Effector CD4-positive, alpha-beta T cell (primary cell): ENCODE measurements around the gene CFAP100. TPM values are rescaled to one million over a fixed set of nuclear protein-coding genes. Genes with fewer than 3 reads are reported as not detected.

Experiments
- DNase-seq: peaks from one replicate; pipeline ENCODE4 v3.0.0-alpha.2; 2020
- total RNA-seq: gene quantifications from one replicate; lab custom pipeline; 2026; lab: John Stamatoyannopoulos, UW

CFAP100 gene
- not detected for total RNA-seq

- DNase-seq: no peak
Measured at GRCh38 chr3:126394179-126394976, at the start of gene CFAP100. TSS of gene CFAP100 (plus strand) at chr3:126394909. CDS start at chr3:126396001, 1,092 bp downstream.

DNA sequence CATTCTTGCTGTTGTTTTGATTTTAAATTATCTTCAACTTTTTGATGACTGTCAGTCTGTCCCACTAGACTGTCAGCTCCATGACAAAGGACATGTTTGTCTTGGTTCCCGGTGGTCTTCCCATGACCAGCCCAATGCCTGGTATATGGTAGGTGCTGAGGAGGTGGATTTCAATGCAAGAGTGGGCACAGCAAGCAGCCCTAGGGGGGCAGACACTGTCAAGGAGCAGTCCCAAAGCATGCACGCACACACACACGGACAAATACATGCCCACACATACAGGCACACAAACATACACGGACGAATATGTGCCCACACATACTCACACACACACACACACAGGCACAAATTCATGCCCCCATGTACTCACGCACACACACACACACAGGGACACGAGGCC lies 49.5 kb upstream of the CFAP100 start:
- no peak for DNase-seq

GRCh38 chr3:126345641-126346460 lies 48.9 kb upstream of the CFAP100 start:
- no peak for DNase-seq

DNA sequence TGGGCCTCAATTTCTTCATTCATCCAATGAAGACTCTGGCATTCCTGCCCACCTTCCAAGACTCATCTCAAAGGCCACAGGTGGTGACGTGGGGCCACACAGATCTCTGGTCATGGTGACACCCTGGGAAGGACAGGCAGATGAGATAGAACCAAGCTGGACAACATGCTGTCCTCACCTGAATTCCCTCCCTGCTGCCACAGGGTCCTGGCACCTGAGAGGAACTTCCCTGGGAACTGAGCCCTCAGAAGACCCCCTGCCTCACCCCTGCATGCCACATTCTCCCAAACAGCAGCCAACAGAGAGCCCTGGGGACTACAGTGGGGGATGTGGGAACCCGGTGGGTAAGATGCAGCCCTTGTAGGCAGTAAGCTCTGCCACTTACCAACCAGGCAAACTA lies 48.2 kb upstream of the CFAP100 start:
- DNase-seq: no peak

- DNase-seq: no peak
Measured at GRCh38 chr3:126347543-126348161, 47.1 kb upstream of the CFAP100 start.

DNA sequence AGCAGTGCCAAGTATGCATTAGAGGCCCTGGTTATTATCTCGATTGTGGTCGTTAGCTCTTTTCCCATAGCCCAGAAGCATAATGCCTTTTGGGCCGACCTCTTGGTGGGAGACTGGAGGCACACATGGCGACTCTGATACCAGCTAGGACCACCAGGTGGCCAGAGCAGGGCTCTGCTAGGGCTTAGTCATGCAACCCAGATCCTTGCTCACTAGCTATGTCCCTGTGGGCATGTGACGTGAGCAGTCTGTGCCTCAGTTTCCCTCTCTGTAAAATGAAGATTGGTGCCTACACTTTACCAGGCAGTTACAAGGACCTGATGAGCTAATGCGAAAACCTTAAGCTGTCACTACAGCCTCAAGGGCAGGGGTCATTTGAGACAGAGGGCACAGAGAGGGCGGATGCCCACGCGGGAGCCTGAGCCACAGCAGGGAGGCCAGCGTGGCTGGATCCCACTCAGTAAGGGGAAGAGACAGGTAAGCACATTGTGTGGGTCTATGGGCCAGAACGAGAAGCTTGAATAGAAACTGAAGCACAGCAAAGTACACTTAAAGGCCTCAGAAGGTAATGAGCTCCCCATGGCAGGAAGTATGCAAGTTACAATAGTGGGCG lies 46.3 kb upstream of the CFAP100 start:
- DNase-seq: no peak

GRCh38 chr3:126349071-126349470 lies 45.6 kb upstream of the CFAP100 start:
- DNase-seq: no peak

- no peak for DNase-seq
Measured at GRCh38 chr3:126349611-126350501, 44.9 kb upstream of the CFAP100 start.

DNA sequence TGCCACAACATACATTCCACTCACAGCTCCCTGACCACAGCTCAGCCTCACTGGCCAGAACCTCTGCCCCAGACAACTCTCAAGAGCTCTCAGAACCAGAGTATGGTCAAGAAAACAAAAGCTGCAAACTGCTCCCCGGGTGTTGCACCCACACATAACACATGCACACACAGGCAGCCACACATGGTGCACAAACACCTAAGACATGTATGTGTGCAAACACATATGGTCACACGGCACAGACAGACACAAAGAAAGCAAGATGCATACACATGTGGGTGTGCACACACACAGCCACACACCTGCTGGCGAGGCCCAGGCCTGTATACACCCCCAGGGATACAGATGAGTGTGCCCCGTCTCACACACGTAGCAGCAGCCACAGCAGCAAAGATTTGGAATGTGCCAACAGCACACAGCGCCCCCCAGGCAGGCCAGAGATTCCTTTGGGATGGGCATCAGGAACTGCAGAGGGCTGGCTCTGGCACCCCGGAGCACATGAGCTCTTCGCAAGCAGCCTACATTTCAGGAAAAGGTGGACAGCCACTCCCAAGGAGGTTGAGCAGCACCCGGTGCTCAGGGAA lies 44.1 kb upstream of the CFAP100 start:
- no peak for DNase-seq

- no peak for DNase-seq
Measured at GRCh38 chr3:126351086-126351770, 43.5 kb upstream of the CFAP100 start.

- no peak for DNase-seq
Measured at GRCh38 chr3:126351771-126352475, 42.8 kb upstream of the CFAP100 start.

DNA sequence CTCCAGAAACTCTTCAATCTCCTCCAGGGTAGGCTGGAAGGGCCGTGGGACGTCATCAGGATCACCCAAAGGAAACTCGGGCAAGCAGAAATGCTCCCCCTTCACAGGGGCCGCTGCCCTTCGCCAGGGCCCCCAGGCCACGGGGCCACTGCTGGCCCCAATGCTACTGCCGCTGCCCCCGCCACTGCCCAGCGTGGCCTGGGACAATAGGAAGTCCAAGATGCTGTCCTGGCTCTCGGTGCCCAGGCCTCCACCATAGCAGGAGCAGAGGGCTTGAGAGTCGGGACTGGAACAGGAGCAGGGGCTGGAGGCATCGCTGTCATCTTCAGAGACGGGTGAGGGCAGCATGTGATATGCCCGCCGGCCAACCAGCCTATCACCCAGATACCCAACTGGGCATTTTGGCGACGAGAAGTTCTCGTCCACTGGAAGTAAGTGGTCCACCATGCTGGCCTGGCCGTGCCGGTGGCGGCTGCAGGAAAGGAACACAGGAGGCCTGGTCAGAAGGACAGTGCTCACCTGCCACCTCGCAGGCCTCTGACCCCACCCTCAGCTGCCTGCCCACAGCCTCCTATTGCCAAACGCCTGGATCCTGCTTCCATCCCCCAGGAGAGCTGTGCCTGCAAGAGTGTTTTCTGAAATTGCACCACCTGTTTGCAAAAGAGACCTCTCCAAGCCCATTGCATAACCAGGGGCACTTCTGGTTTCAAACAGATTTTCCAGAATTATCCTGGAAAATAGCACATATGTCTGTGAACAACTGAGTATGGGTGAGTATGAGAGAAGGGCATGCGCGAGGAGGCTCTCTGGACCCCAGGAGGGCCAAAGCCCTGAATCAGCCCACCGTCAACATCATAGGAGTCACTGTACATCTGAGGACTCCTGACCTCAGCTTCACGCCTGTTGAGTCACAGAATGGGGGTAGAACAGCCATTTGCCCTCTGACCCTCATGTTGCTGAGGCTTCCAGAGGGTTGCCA lies 41.9 kb upstream of the CFAP100 start:
- no peak for DNase-seq

DNA sequence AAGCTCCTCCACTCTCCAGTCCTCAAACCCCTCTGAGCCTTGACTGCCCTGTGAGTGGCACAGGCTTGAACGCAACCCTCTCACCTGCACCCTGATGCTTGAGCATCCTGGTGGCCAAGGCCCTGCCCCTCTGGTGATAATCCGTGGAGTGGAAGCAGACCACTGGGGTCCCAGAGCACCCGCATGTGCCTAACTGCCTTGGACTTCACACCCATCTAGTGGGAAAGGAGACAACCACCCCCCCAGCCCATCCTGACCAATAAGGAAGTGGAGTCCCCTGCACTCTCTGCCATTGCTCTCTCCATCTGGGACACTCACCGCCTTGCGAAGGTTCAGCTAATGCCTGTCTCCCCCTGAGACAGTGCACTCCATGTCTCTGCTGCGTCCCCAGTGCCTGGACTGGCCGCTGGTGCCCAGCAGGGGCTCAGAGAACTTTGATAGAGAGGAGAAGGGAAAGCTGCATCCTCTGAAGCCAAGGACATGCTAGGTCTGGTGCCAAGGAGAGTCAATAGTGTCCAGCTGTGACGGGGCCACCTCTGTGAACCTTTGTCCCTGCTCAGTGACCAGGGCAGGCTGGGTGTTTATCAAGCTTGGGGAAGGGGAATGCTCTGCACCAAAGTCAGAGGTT lies 40.9 kb upstream of the CFAP100 start:
- no peak for DNase-seq

GRCh38 chr3:126354776-126355175 lies 39.9 kb upstream of the CFAP100 start:
- no peak for DNase-seq

GRCh38 chr3:126355251-126355650 lies 39.5 kb upstream of the CFAP100 start:
- DNase-seq: no peak

DNA sequence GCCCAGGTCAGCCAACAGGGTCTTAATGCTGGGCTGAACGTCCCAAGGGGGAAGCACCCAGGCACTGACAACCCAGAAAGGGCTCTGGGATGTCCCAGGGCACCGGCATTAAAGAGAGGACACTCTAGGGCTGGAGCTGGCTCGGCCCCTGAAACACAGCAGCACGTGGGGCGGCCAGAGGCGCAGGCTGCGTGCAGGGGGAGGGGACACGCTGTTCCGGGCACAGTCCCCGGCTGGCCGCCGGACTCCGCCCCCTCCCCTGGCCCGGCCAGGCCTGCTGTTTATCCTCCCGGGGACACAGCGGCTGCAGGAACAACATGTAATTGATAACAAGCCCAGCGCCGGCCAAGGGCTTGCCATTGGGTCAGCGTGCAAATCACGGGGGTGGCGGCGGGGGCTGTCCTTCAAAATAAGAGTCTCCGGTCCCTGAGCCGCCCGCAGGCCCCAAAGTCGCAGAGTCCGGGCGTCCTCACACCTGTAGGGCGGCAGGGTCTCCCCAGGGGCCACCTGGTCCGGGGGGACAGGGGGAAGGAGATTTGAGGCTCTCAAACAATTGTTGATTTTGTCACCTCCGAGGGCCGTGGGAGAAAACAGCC lies 38.8 kb upstream of the CFAP100 start:
- DNase-seq: no peak

GRCh38 chr3:126356373-126357264 lies 38.1 kb upstream of the CFAP100 start:
- no peak for DNase-seq
